ENCODE results near the gene OSBPL6. TPM values are rescaled to one million over a fixed set of nuclear protein-coding genes. Genes with fewer than 3 reads are reported as not detected.
A peak's percentile ranks its signal among the peaks of the same experiment; 100 is the strongest.

OSBPL6 gene
- total and polyA plus RNA-seq, 2 of the 13 experiments (the other 11 are each of a cell fraction or from before 2014, with no cell fraction given), result 0.03 to 0.11 TPM

GRCh38 chr2:178194600-178195389 is 483 bp downstream of the OSBPL6 start (continued):
- peak; percentile 41 for TF ChIP-seq ZNF800 (CRISPR knock-in tag; IDR thresholded peaks at IDR 0.05)
- no peak for TF ChIP-seq MIER2 (CRISPR knock-in tag; IDR thresholded peaks at IDR 0.05)
- no peak for TF ChIP-seq ZNF17 (CRISPR knock-in tag; IDR thresholded peaks at IDR 0.05)
- 0 out of 2 replicates have a peak, but pooled peaks have one; percentile 25 for TF ChIP-seq PCBP1 (IDR thresholded peaks at IDR 0.05; ENCODE audit: borderline replicate concordance, low read depth, low read length)
- no peak for TF ChIP-seq XBP1 (CRISPR knock-in tag; IDR thresholded peaks at IDR 0.05)
- no peak for TF ChIP-seq ZNF562 (CRISPR knock-in tag; IDR thresholded peaks at IDR 0.05; ENCODE audit: borderline replicate concordance)
- no peak for TF ChIP-seq HOXA9 (CRISPR knock-in tag; IDR thresholded peaks at IDR 0.05; ENCODE audit: borderline replicate concordance)
- no peak for TF ChIP-seq PITX1 (CRISPR knock-in tag; IDR thresholded peaks at IDR 0.05)
- TF ChIP-seq CEBPB (IDR thresholded peaks at IDR 0.05; ENCODE audit: borderline replicate concordance, low read depth, low read length), result no peak
- TF ChIP-seq ZSCAN25 (CRISPR knock-in tag; IDR thresholded peaks at IDR 0.05), result peak; percentile 69; the same call in 1 of the 2 replicates
- TF ChIP-seq MED8 (CRISPR knock-in tag; IDR thresholded peaks at IDR 0.05; ENCODE audit: insufficient replicate concordance), result no peak
- TF ChIP-seq ATF7-NPFF (CRISPR knock-in tag; IDR thresholded peaks at IDR 0.05; ENCODE audit: low read depth), result 0 out of 2 replicates have a peak, but pooled peaks have one; percentile 33
- peak; percentile 25; the same call in 1 of the 2 replicates for TF ChIP-seq ZNF225 (CRISPR knock-in tag; IDR thresholded peaks at IDR 0.05)
- no peak for TF ChIP-seq FOSL1 (CRISPR knock-in tag; IDR thresholded peaks at IDR 0.05; ENCODE audit: borderline replicate concordance)
- no peak; the same call in 1 of the 2 replicates for TF ChIP-seq TBX2 (CRISPR knock-in tag; IDR thresholded peaks at IDR 0.05; ENCODE audit: borderline replicate concordance)
- TF ChIP-seq ZMYM4 (CRISPR knock-in tag; IDR thresholded peaks at IDR 0.05), result no peak
- no peak for TF ChIP-seq ZNF264 (CRISPR knock-in tag; IDR thresholded peaks at IDR 0.05)
- no peak for TF ChIP-seq YEATS4 (CRISPR knock-in tag; IDR thresholded peaks at IDR 0.05; ENCODE audit: borderline replicate concordance)
- 0 out of 2 replicates have a peak, but pooled peaks have one; percentile 59 for TF ChIP-seq HES4 (CRISPR knock-in tag; IDR thresholded peaks at IDR 0.05; ENCODE audit: borderline replicate concordance)
- TF ChIP-seq ZNF224 (CRISPR knock-in tag; IDR thresholded peaks at IDR 0.05), result no peak
- TF ChIP-seq ZNF572 (CRISPR knock-in tag; IDR thresholded peaks at IDR 0.05), result no peak
- TF ChIP-seq ZBTB14 (CRISPR knock-in tag; IDR thresholded peaks at IDR 0.05), result peak; percentile 52; the same call in 1 of the 2 replicates
- TF ChIP-seq SAP130 (CRISPR knock-in tag; IDR thresholded peaks at IDR 0.05; ENCODE audit: low read depth), result 0 out of 2 replicates have a peak, but pooled peaks have one; percentile 4
- TF ChIP-seq HMGXB4 (CRISPR knock-in tag; IDR thresholded peaks at IDR 0.05; ENCODE audit: borderline replicate concordance in 1 of 2, low read depth in 1 of 2), result 0 out of 4 replicates have a peak, but pooled peaks of 1 of the 2 experiments have one; percentile 40
- no peak for TF ChIP-seq NCOR1 (IDR thresholded peaks at IDR 0.05; ENCODE audit: borderline replicate concordance, low read length)
- no peak for TF ChIP-seq KLF9 (CRISPR knock-in tag; IDR thresholded peaks at IDR 0.05; ENCODE audit: low read depth)
